ENCODE data around the gene KCNK6.

DNA sequence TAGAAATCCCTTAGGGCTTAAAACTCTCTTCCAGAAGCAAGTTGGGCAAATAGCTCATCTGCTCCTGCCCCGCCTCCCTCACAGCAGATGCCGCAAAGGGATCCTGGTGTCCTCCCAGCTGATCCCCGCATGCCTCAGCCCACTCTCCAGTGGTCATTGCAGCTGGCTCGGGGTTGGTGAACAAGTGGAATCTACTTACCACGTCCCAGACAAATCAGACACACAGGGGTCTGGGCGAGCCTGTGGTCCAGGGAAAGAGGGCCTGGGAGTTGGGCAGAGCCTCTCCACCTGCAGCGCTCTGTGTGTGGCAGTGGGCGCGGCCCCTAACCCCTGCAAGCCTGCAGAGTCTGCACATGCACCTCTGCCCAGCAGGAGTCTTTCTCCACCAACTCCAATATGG, 26.4 kb upstream of the KCNK6 start:
- TF ChIP-seq, protein P1, sequence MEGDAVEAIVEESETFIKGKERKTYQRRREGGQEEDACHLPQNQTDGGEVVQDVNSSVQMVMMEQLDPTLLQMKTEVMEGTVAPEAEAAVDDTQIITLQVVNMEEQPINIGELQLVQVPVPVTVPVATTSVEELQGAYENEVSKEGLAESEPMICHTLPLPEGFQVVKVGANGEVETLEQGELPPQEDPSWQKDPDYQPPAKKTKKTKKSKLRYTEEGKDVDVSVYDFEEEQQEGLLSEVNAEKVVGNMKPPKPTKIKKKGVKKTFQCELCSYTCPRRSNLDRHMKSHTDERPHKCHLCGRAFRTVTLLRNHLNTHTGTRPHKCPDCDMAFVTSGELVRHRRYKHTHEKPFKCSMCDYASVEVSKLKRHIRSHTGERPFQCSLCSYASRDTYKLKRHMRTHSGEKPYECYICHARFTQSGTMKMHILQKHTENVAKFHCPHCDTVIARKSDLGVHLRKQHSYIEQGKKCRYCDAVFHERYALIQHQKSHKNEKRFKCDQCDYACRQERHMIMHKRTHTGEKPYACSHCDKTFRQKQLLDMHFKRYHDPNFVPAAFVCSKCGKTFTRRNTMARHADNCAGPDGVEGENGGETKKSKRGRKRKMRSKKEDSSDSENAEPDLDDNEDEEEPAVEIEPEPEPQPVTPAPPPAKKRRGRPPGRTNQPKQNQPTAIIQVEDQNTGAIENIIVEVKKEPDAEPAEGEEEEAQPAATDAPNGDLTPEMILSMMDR (IDR thresholded peaks at IDR 0.05), result no peak
- no peak for TF ChIP-seq POLR2A (IDR thresholded peaks at IDR 0.05)
